ENCODE data around the gene NCOA1.
"Not testable (repeated sequence)": the region's sequence is repeated elsewhere in the genome, so short reads cannot be mapped to it uniquely, and the experiment has no call there.

Gene NCOA1

DNA sequence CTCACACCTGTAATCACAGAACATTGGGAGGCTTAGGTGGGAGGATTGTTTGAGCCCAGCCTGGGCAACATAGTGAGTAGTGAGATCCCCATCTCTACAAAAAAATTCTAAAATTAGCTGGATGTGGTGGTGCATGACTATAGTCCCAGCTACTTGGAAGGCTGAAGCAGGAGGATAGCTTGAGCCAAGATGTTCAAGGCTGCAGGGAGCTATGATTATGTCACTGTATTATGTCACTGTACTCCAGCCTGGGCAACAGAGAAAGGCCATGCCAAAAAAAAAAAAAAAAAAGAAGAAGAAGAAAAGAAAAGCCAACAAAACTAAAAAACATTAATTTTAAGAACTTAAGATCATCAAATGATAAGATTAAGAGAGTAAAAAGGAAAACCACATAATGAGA is 17.4 kb upstream of the NCOA1 start:
- POLR2A ChIA-PET, result no interaction called here
- CTCF ChIA-PET, result no interaction called here
- DNase-seq (ENCODE audit: extremely low spot score), result no peak

DNA sequence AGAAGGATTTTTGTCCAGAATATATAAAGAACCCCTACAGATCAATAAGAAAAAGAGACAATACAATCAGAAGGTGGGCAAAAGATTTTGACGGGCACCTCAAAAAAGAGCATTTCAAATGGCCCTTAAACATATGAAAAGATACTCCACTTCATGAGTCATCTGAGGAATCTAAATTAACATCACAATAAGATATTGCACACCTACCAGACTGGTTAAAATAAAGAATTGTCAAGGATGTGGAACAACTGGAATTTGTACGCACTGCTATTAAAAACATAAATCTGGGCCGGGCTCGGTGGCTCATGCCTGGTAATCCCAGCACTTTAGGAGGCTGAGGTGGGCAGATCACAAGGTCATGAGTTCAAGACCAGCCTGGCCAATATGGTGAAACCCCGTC is 17.0 kb upstream of the NCOA1 start:
- no peak for DNase-seq (ENCODE audit: extremely low spot score)
- TF ChIP-seq, protein P1, sequence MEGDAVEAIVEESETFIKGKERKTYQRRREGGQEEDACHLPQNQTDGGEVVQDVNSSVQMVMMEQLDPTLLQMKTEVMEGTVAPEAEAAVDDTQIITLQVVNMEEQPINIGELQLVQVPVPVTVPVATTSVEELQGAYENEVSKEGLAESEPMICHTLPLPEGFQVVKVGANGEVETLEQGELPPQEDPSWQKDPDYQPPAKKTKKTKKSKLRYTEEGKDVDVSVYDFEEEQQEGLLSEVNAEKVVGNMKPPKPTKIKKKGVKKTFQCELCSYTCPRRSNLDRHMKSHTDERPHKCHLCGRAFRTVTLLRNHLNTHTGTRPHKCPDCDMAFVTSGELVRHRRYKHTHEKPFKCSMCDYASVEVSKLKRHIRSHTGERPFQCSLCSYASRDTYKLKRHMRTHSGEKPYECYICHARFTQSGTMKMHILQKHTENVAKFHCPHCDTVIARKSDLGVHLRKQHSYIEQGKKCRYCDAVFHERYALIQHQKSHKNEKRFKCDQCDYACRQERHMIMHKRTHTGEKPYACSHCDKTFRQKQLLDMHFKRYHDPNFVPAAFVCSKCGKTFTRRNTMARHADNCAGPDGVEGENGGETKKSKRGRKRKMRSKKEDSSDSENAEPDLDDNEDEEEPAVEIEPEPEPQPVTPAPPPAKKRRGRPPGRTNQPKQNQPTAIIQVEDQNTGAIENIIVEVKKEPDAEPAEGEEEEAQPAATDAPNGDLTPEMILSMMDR (IDR thresholded peaks at IDR 0.05; ENCODE audit: control extremely low read depth, extremely low read depth, low read depth, missing control alignments), result no peak
- ChIA-PET POLR2A (no interaction called here), CTCF (no interaction called here)

More for the DNA sequence above, 17.4 kb upstream of the NCOA1 start:
- TF ChIP-seq, protein P1 (IDR thresholded peaks at IDR 0.05; ENCODE audit: control extremely low read depth, extremely low read depth, low read depth, missing control alignments), result no peak

DNA sequence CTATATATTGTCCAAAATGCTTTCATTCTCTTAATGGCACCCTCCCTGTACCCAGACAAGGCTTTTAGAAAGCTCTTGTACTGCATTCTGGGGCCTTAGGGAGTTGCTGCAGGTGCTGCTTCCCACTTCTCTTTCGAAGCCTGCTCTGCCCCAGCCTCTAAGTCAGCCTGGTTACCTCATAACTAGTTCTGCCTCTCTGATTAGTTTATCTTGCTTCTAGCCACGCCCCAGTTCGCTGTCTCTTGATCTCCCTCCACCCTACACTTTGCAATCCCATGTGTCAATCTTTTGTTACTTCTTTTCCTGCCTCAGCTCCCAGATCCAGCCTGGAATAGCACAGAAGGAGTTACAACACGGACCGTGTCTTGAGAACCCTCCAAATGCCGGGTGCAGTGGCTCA is 13.8 kb upstream of the NCOA1 start:
- TF ChIP-seq, protein P1 (IDR thresholded peaks at IDR 0.05; ENCODE audit: control extremely low read depth, extremely low read depth, low read depth, missing control alignments), result no peak
- DNase-seq (ENCODE audit: extremely low spot score), result no peak
- POLR2A ChIA-PET, result no interaction called here
- CTCF ChIA-PET, result no interaction called here

DNA sequence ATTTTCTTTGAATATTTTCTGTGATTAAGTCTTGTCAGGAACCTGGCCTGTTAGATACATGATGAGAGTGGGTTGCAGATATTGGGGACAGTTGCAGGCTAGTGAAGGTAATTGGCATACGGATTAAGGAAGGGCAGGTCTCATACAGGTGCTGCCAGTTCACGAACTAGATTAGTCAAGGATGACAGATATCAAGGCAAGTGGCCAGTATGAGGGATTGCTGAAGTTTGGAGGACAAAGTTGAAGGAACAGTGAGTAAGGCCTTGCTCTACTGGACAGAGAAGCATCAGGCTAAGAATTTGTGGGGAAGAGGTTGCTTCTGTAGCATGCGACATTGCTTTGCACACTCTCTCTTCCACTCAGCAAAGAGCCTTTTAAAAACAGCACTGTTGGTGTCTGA is 12.8 kb upstream of the NCOA1 start:
- ChIA-PET POLR2A (no interaction called here), CTCF (no interaction called here)
- TF ChIP-seq, protein P1 (IDR thresholded peaks at IDR 0.05; ENCODE audit: control extremely low read depth, extremely low read depth, low read depth, missing control alignments), result no peak
- DNase-seq (ENCODE audit: extremely low spot score), result no peak

DNA sequence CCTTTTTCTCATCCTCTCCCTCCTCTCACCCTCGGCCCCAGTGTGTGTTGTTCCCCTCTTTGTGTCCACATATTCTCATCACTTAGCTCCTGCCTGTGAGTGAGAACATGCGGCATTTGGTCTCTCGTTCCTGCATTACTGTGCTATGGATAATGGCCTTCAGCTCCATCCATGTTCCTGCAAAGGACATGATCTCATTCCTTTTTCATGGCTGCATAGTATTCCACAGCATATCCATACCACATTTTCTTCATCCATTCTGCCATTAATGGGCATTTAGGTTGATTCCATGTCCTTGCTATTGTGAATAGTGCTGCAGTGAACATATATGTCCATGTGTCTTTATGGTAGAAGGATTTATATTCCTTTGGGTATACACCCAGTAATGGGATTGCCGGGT is 10.8 kb upstream of the NCOA1 start:
- ChIA-PET CTCF (no interaction called here), POLR2A (no interaction called here)
- no peak for DNase-seq (ENCODE audit: extremely low spot score)
- TF ChIP-seq, protein P1 (IDR thresholded peaks at IDR 0.05; ENCODE audit: control extremely low read depth, extremely low read depth, low read depth, missing control alignments), result no peak

DNA sequence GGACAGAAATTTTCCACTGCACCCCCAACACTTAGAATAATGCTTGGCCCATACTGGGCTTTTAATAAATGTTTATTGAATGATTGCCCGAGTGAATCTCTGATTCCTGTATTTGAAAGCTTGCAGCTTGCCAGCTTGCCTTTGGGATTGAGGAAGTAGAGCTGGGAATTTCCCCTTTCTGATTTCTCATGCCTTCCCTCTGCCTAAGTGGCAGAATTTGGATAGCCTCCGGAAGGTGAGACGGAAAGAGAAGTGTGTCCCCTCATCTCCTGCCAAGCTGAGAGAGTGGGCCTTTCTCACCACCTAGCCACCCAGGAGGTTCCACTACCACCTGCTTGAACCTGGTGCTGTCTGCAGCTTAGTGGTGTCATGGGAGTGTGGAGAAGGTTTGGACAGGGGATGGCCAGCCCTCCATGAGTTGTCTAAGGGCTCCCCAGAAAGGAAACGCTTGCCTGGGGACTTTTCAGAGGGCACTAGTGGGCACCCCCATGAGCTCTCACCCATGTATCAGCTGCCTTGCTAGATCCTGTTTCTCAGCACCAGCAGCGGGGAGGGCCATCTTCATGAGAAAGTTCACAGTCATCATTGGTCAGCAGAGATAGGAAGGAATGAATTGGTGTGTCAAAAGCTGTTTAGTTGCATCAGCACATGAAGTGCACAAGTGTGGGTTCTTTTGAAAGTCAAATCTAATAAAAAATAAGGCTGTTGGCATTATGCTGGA is 8.6 kb upstream of the NCOA1 start:
- TF ChIP-seq, protein P1 (IDR thresholded peaks at IDR 0.05; ENCODE audit: control extremely low read depth, extremely low read depth, low read depth, missing control alignments), result no peak
- CTCF ChIA-PET, result no interaction called here
- POLR2A ChIA-PET, result no interaction called here

DNA sequence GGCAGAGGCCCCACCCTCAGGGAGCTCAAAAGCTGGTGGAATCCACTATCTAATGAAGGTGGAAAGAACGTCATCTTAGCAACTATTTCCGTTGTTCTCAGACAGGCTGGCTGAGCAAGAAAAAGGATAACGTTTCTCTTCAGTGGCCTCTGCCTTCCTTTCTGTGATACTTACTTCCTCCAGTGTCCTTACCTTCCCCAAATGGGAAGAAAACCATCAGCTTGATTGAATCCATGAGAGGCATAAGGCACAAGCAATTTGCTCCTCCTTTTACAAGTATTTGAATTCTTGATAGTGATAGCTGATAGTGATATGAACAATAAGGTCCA is 8.1 kb upstream of the NCOA1 start:
- ChIA-PET CTCF (no interaction called here), POLR2A (no interaction called here)
- TF ChIP-seq, protein P1 (IDR thresholded peaks at IDR 0.05; ENCODE audit: control extremely low read depth, extremely low read depth, low read depth, missing control alignments), result no peak
- DNase-seq (ENCODE audit: extremely low spot score), result no peak

More for the DNA sequence above, 8.6 kb upstream of the NCOA1 start:
- no peak for DNase-seq (ENCODE audit: extremely low spot score)

DNA sequence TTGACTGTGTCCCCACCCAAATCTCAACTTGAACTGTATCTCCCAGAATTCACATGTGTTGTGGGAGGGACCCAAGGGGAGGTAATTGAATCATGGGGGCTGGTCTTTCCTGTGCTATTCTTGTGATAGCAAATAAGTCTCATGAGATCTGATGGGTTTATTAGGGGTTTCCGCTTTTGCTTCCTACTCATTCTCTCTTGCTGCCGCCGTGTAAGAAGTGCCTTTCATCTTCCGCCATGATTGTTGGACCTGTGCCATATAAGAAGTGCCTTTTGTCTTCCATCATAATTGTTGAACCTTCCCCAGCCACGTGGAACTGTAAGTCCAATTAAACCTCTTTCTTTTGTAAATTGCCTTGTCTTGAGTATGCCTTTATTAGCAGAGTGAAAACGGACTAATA is 6.4 kb upstream of the NCOA1 start:
- CTCF ChIA-PET; POLR2A ChIA-PET; DNase-seq (ENCODE audit: extremely low spot score): not testable (repeated sequence)

Data from GM10248 (cell line).